Measurements from ENCODE around the gene CRABP1.

- TF ChIP-seq POLR2A (IDR thresholded peaks at IDR 0.05; ENCODE audit: low read depth, low read length) (no peak), POLR2AphosphoS5 (IDR thresholded peaks at IDR 0.05; ENCODE audit: low read depth, low read length) (no peak)
These were observed 48.5 kb upstream of the CRABP1 start for GRCh38 chr15:78291698-78292097.

Data from GM12891 (cell line).